Immature natural killer cell (primary cell): Measurements from ENCODE around the gene LMBR1L. TPM values are rescaled to one million over a fixed set of nuclear protein-coding genes. Genes with fewer than 3 reads are reported as not detected.

Experiments used
- DNase-seq, 3 donors: peaks; one replicate each; pipeline ENCODE4 v3.0.0; 2022; ENCODE audit warnings: mixed read lengths in 1 of 3
- H3K27ac Mint-ChIP-seq, 6 donors: one replicate each; pipeline ENCODE4 v1.8.0; 2020; ENCODE audit warnings: mixed read lengths in 6 of 6, mild to moderate bottlenecking in 5 of 6, inconsistent platforms in 4 of 6, moderate library complexity in 3 of 6
- H3K27me3 Mint-ChIP-seq, 3 donors: one replicate each; pipeline ENCODE4 v1.8.0; 2020 to 2021; ENCODE audit warnings: low read depth in 3 of 3, mild to moderate bottlenecking in 3 of 3, mixed read lengths in 3 of 3, moderate library complexity in 3 of 3, inconsistent platforms in 1 of 3
- H3K36me3 Mint-ChIP-seq, 3 donors: one replicate each; pipeline ENCODE4 v1.8.0; 2020; ENCODE audit warnings: mixed read lengths in 3 of 3, inconsistent platforms in 2 of 3, mild to moderate bottlenecking in 2 of 3
- H3K4me1 Mint-ChIP-seq, 2 donors: one replicate each; pipeline ENCODE4 v1.8.0; 2020; ENCODE audit warnings: inconsistent platforms in 2 of 2, mild to moderate bottlenecking in 2 of 2, mixed read lengths in 2 of 2, moderate library complexity in 1 of 2
- H3K4me3 Mint-ChIP-seq, 5 donors: one replicate each; pipeline ENCODE4 v1.8.0; 2020; ENCODE audit warnings: mild to moderate bottlenecking in 5 of 5, mixed read lengths in 5 of 5, inconsistent platforms in 3 of 5, moderate library complexity in 3 of 5
- H3K9me3 Mint-ChIP-seq, 6 donors: one replicate each; pipeline ENCODE4 v1.8.0; 2020; ENCODE audit warnings: mild to moderate bottlenecking in 6 of 6, mixed read lengths in 6 of 6, inconsistent platforms in 4 of 6, moderate library complexity in 3 of 6
- polyA plus RNA-seq, 3 donors: library from polyadenylated mRNA; unstranded; fragments of 300-500 nt; fragmentation: Illumina TruSeq; gene quantifications; one replicate each; pipeline ENCODE4 v1.2.3, GENCODE V29; 2021

Gene LMBR1L
- polyA plus RNA-seq, 3 donors from 2014 or later = 15.9 to 46.0 (median 39.6) TPM

DNA sequence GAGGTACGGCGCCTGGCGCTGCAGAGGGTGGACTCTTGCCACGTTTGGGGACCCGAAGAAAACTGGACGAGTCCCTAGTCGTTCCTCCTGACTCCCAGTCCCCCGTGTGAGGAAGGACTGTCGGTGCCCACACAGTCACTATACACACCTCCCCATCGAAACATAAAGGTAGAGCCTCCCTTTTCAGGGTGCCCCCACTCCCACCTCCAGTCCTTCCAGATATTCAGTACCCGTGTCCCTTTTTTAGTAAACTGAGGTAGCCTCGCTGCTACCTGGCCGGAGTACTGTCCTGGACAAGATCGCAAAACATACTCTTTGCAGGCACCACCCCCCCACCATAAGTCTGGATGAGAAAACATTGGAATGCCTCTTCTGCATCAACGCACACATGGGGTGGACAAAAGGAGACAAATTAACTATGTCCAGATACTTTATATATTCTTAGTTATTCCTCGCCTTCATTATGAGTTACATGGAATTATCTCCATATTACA is 49.4 kb downstream of the LMBR1L start:
- H3K36me3 Mint-ChIP-seq = no peaks in the 10 kb centered on the region
- H3K27ac Mint-ChIP-seq = peak overlapping the region; percentile 86 to 98 (median 96)
- no peak for DNase-seq
- no peaks in the 10 kb centered on the region for H3K9me3 Mint-ChIP-seq
- peaks cover 7 to 22% (median 15%) of the 10 kb centered on the region in 3 donors for H3K27me3 Mint-ChIP-seq
- H3K4me3 Mint-ChIP-seq = peak overlapping the region; percentile 94 to 98 (median 95)
- peaks cover 49 to 50% of the 10 kb centered on the region in 2 donors for H3K4me1 Mint-ChIP-seq

DNA sequence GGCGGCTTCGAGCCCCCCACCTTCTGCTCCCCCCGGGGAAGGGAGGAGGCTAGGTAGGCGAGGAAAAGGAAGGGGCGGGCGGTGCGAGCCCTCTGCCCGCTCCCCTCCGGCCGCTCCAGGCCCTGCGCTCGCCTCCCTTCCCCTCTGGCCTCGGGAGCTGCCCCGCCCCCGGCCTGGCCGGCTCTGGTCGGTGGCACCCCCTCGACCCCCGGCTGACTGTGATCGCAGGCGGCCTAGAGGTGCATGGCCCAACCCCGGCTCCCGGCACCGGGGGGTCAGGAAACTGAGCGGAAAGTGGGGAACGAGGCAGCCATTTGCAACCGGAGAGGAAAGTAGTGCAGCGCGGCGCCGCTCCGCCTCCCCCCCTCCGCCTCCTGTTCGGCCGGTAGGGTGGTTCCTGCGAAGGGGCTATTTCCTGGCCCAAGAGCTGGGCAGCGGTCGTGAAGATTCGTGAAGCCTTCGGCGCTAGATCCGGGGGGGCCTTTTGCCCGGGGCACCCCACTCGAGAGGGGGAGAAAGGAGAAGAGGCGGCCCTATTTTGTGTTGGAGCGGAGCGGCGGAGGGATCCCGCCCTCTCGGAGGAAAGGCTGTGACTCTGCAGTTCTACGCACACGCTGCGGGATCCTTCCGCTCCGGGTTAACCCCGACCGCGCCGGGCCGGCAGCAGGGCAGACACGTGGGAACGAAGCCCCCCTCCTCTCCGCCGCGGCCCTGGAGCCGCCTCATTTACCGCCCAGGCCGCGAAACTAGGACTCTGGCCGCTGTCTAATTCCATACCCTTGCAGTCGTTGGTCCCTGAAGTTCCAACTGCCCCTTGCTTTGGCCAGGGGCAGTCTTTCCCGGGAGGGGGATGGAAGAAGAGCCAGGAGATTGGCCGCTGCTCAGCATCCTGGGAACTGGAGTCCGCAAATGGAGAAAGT is 50.1 kb downstream of the LMBR1L start, which contains the start of gene KMT2D:
KMT2D (minus strand) TSS at position 558 of the 920 bp plus-strand sequence. CDS start 5,470 bp downstream, outside the sequence.
- Mint-ChIP-seq H3K4me1 (peaks cover 56 to 57% of the 10 kb centered on the region in 2 donors), H3K27ac (peak within 1 kb of the TSS; percentile 86 to 98 (median 96)), H3K27me3 (peaks cover 7 to 22% (median 15%) of the 10 kb centered on the region in 3 donors), H3K9me3 (no peaks in the 10 kb centered on the region), H3K4me3 (peak within 1 kb of the TSS; percentile 94 to 98 (median 95)), H3K36me3 (no peaks in the 10 kb centered on the region)
- peak; percentile 89 to 92 (median 91) for DNase-seq

DNA sequence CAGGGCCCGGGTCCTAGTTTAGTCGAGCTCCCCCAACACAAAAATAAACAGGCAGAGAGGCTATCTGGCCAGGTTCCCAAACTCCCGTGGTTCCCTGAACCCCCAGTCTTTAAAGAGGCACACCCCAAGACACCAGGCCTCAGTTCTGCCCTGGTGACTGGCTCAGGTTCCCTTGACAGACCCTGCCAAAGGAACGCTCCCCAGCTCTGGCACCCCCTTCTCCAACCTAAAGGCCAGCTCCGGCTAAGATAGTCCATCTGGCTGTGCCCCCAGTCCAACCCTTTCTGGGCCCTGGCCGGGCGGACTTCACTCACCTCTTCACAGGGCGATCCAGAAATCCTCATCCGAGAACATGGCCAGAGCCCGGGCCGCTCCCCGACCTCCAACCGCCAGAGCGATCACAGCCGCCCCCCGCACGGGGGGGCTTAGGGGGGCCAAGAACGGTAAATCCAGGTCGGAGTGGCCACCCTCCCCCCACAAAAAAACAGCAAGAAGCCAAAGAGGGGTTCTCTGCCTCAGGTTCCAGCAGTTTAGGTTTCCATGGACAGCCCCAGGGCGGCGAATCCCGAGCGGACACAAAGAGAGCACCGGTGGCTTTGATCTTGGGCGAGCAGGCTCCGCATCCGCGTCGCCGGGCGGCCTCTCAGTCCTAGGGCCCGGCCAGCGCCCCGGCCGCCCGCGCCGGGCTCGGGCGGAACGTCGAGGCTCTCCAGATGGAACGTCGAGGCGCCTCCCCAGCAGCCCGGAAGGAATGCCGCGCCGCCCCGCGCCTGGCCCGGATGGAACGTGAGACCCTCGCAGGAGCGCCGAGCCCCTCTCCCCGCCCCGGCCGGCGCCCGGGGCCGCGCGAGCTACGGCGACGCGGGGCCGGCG is 51.1 kb downstream of the LMBR1L start:
- Mint-ChIP-seq H3K4me3 (peak overlapping the region; percentile 90 to 92 (median 92)), H3K4me1 (peaks cover 66 to 67% of the 10 kb centered on the region in 2 donors), H3K27me3 (peaks cover 7 to 22% (median 15%) of the 10 kb centered on the region in 3 donors), H3K27ac (peak overlapping the region; percentile 50 to 92 (median 70)), H3K9me3 (no peaks in the 10 kb centered on the region), H3K36me3 (no peaks in the 10 kb centered on the region)
- DNase-seq = peak; percentile 10 to 30 (median 22)

DNA sequence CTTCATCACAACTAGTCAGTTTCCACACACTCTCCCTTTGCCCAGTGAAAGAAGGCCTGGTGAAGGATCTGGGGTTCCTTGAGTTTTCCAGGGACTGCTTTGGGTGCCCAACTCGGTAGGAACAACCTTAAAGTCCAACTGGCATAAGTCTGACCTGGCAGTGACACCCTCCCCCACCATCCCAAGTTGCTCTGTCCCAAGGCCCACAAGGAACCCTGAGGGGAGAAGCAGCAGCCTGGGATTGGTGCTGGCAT is 51.7 kb downstream of the LMBR1L start:
- DNase-seq = no peak
- peak overlapping the region; percentile 50 to 92 (median 70) for H3K27ac Mint-ChIP-seq
- no peaks in the 10 kb centered on the region for H3K36me3 Mint-ChIP-seq
- peaks cover 64 to 68% of the 10 kb centered on the region in 2 donors for H3K4me1 Mint-ChIP-seq
- H3K27me3 Mint-ChIP-seq = peaks cover 9 to 22% (median 15%) of the 10 kb centered on the region in 3 donors
- no peaks in the 10 kb centered on the region for H3K9me3 Mint-ChIP-seq
- peak overlapping the region; percentile 90 to 92 (median 92) for H3K4me3 Mint-ChIP-seq

DNA sequence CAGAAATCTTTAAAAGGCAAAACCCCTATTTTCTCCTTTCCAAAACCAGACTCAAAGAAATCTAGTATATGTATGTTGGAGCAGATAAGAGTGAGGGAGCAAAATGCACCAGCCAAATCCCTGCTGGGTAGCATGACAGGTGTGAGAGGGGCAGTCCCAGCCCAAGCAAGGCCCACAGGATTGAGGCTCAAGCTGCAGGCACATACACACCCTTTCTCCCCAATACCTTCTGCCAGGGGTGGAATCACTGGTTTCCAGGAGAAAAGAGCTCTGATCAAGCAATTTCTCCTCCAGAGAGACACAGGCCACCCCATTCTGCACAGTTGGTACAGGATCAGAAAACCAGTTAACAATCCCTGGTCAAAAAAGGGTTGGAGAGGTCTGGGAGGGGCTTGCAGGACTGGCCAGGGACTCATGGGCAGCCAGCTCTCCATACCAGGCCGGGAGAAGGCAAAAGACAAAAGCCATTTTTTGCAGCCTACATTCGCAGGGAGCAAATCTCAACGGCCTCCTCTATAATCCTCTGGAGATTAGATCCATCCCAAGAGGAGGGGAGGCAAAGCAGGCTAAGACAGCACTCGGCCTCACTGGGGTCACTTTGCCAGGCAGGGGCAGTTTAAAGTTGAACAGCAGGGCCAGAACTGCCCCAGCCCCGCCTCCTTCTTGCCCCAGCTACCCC is 52.1 kb downstream of the LMBR1L start:
- peak overlapping the region; percentile 90 to 92 (median 92) for H3K4me3 Mint-ChIP-seq
- no peak for DNase-seq
- H3K27ac Mint-ChIP-seq = peak overlapping the region; percentile 50 to 92 (median 70)
- H3K9me3 Mint-ChIP-seq = no peaks in the 10 kb centered on the region
- peaks cover 0 to 1% (median 1%) of the 10 kb centered on the region in 3 donors for H3K36me3 Mint-ChIP-seq
- peaks cover 9 to 22% (median 15%) of the 10 kb centered on the region in 3 donors for H3K27me3 Mint-ChIP-seq
- peaks cover 65 to 68% of the 10 kb centered on the region in 2 donors for H3K4me1 Mint-ChIP-seq

DNA sequence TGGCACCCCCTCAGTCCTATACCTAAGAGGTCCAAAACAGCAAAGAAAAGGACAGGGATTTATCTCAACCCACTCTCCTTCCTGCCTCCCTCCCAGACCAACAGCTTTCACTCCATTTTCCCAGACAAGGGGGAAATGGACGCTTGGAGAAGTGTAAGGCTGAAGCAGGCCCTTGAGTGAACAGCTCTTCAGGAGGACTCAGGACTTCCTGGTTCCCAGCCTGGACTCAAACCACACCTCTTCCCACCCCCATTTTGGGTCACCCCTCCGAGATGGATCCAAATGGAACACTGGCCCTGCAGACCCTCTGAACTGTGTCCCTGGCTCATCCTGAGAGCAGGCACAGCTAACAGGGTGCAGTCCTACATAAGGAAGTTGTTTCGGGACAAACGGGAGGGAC is 52.8 kb downstream of the LMBR1L start:
- Mint-ChIP-seq H3K27ac (peak overlapping the region; percentile 50 to 92 (median 70)), H3K4me3 (peak overlapping the region; percentile 90 to 92 (median 92)), H3K4me1 (peaks cover 69 to 71% of the 10 kb centered on the region in 2 donors), H3K36me3 (peaks cover 0 to 7% (median 4%) of the 10 kb centered on the region in 3 donors), H3K27me3 (peaks cover 9 to 22% (median 16%) of the 10 kb centered on the region in 3 donors), H3K9me3 (no peaks in the 10 kb centered on the region)
- DNase-seq = no peak

DNA sequence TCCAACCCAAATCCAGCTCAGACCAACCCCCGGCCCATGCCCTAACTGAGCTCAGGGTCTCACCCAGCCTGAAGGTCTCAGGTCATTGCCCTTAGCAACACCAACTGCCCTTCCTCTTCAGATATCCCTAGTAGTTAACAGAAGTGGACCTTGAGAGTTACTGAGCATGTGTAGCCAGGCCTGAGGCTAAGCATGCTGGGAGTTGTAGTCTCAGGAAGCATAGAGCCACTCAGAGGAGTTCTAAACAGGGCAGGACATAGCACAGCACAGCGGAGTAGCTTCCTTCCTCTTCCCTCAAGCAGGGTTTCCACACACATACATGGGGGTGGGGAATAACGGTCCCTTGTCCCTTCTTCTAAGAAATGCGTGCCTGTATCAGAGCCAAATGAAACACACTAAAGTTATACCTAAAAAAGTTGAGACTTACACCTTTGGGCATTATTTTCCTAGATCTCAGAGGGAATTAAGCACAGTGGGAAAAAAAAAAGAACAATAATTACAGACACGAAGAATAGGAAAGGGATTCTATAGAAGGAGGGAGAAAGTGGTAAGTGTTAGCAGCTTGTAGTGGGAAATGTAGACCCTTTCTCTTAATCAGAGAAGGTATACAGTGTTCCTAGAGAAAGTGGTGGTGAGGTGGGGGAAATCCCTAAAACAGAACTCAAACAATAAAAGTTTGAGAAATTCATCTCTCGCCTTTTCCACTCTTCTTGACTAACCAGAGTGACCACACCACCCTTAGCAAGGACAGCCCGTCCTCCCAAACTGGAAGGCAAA is 54.5 kb downstream of the LMBR1L start:
- peak; percentile 45 to 52 (median 47) for DNase-seq

DNA sequence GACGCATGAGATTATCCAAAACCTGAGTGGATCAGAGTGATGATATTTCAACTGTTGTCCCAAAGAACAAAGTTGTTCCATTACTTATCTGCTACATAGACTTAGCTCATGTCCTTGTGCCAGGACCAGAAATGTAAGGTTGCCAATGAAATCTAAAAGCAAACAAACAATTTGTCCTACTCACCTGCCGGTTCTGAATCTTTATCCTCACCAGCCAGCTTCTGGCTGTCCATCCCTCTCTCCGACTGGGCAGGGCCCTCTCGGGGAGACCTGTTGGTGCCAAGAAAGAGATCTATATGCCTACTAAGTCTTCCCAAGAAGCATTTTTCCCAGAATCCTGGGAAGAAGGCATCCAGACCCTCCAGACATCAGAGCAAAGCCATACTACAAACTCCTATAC is 55.6 kb downstream of the LMBR1L start:
- peaks cover 60 to 61% of the 10 kb centered on the region in 2 donors for H3K4me1 Mint-ChIP-seq
- peaks cover 4 to 29% (median 16%) of the 10 kb centered on the region in 3 donors for H3K36me3 Mint-ChIP-seq
- peaks cover 2 to 8% (median 6%) of the 10 kb centered on the region in 3 donors for H3K27me3 Mint-ChIP-seq
- no peak for DNase-seq
- no peak overlapping the region for H3K4me3 Mint-ChIP-seq
- H3K9me3 Mint-ChIP-seq = no peaks in the 10 kb centered on the region
- H3K27ac Mint-ChIP-seq = peak overlapping the region in 5 of 6 donors; percentile 48 to 69 (median 62)

More for the DNA sequence above, 54.5 kb downstream of the LMBR1L start:
- Mint-ChIP-seq H3K27ac (peak overlapping the region; percentile 50 to 92 (median 70)), H3K36me3 (peaks cover 4 to 22% (median 16%) of the 10 kb centered on the region in 3 donors), H3K4me3 (peak overlapping the region; percentile 38 to 92 (median 91)), H3K4me1 (peaks cover 65 to 67% of the 10 kb centered on the region in 2 donors), H3K9me3 (no peaks in the 10 kb centered on the region), H3K27me3 (peaks cover 7 to 18% (median 15%) of the 10 kb centered on the region in 3 donors)

DNA sequence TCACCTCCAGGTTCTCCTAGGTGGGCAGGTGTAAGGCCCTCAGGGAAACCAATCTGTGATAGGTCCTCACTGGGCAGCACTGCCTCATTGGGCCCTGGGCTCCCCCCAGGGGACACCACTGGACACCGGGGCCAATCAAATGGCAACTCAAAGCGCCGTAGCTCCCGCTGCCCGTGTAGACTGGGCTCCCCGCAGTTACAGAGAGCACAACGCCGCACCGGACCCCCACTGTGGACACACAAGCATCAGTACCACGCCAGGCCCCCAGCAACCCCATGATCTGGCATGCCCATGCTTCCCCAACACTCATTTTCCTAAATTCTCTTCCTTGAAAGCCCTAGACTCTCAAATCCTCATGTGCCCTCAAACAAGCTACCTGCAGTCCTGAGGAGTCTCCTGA is 56.1 kb downstream of the LMBR1L start:
- peaks cover 4 to 29% (median 16%) of the 10 kb centered on the region in 3 donors for H3K36me3 Mint-ChIP-seq

DNA sequence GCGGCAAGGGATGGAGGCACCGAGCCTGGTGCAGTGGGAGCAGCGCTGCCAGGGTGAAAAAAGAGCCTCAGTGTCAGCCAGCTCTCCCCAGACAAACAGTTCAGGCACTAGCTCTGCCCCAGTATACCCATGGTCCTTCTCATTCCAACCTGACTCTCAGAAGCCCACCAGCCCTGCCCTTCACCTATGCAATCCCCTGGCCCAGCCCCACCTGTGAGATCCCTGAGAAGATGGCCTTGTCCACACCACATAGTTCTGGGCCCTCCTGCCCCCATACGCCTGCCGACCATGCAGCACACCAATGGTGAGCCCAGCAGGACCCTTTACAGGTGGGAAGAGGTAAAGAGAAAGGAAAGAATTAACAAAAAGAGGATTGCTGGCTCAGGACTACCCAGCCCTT is 56.6 kb downstream of the LMBR1L start:
- peaks cover 53 to 55% of the 10 kb centered on the region in 2 donors for H3K4me1 Mint-ChIP-seq
- no peaks in the 10 kb centered on the region for H3K9me3 Mint-ChIP-seq
- peaks cover 2 to 3% (median 2%) of the 10 kb centered on the region in 3 donors for H3K27me3 Mint-ChIP-seq
- peaks cover 4 to 29% (median 16%) of the 10 kb centered on the region in 3 donors for H3K36me3 Mint-ChIP-seq
- peak overlapping the region in 1 of 6 donors; percentile 49 for H3K27ac Mint-ChIP-seq
- no peak overlapping the region for H3K4me3 Mint-ChIP-seq
- DNase-seq = no peak

More for the DNA sequence above, 56.1 kb downstream of the LMBR1L start:
- DNase-seq = no peak
- Mint-ChIP-seq H3K4me1 (peaks cover 57 to 60% of the 10 kb centered on the region in 2 donors), H3K9me3 (no peaks in the 10 kb centered on the region), H3K27ac (peak overlapping the region in 4 of 6 donors; percentile 39 to 62 (median 48)), H3K27me3 (peaks cover 2 to 7% (median 6%) of the 10 kb centered on the region in 3 donors), H3K4me3 (no peak overlapping the region)

DNA sequence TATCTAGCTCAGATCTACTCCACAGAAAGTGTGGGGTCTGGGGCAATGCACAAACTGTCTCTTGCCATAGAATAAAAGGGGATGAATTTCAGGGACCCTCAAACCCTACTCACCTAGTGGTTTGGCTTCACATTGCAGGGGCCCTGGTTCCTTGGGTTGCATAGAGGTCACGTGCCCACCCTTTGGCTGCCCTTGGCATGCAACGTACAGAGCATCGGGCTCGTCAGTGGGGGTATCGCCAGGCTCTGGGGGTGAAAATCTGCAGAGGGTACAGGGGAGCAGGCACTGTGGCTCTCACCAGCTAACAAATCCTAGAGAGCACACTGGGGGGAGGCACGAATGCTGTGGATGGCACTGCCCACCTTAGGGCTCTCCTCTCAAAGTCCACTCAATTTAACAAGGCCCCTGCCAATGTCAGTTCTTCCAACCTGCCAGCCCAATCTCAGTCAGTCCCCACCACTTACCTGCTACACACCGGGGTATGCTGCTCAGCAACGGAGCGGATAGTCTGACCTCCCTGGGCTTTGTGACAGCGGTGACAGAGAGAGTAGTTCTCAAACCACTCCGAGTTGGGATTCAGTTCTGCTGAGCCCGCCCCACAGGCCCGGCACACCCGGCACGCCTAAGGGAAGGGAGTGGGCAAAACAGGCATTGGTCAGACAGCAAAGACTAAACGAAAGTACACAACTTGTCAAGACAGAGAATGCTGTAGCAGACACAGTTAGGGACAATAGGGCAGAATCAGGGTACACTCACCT is 58.0 kb downstream of the LMBR1L start:
- H3K4me1 Mint-ChIP-seq = peaks cover 38 to 41% of the 10 kb centered on the region in 2 donors
- H3K27me3 Mint-ChIP-seq = peaks cover 0 to 2% (median 2%) of the 10 kb centered on the region in 3 donors
- no peak overlapping the region for H3K4me3 Mint-ChIP-seq
- H3K36me3 Mint-ChIP-seq = peaks cover 13 to 44% (median 29%) of the 10 kb centered on the region in 3 donors
- H3K9me3 Mint-ChIP-seq = no peaks in the 10 kb centered on the region
- no peak overlapping the region for H3K27ac Mint-ChIP-seq
- DNase-seq = no peak
